ENCODE results near the gene UROD. TPM values are rescaled to one million over a fixed set of nuclear protein-coding genes. Genes with fewer than 3 reads are reported as not detected.

The UROD gene
- total RNA-seq, 1 experiment from 2014 or later, result 54.3 TPM

- no peaks in the 10 kb centered on the region for H3K36me3 Mint-ChIP-seq (ENCODE audit: insufficient read depth, unreplicated experiment)
- H3K9me3 Mint-ChIP-seq (ENCODE audit: unreplicated experiment), result no peaks in the 10 kb centered on the region
- ChIA-PET POLR2A (no interaction called here), CTCF (no interaction called here)
- no peak overlapping the region for H3K4me3 ChIP-seq (ENCODE audit: low read depth, low read length)
- H3K27me3 ChIP-seq (replicated peaks; ENCODE audit: control insufficient read depth, insufficient read depth, low read length), result no peaks in the 10 kb centered on the region
- DNase-seq, result no peak
- H3K4me1 ChIP-seq, result no peaks in the 10 kb centered on the region
- H3K4me3 Mint-ChIP-seq (ENCODE audit: unreplicated experiment), result no peak overlapping the region
- no peak overlapping the region for H3K27ac Mint-ChIP-seq (ENCODE audit: unreplicated experiment)
- no TSS peak for BruUV-seq (replicated peaks)
- no peaks in the 10 kb centered on the region for H3K27me3 Mint-ChIP-seq (ENCODE audit: insufficient read depth, unreplicated experiment)
- no peaks in the 10 kb centered on the region for H3K4me1 Mint-ChIP-seq (ENCODE audit: low read depth, unreplicated experiment)
- no peaks in the 10 kb centered on the region for H3K9me3 ChIP-seq
- intact Hi-C loops (cut with micrococcal nuclease; ENCODE audit: unreplicated experiment), result no loop called here
- H3K36me3 ChIP-seq (ENCODE audit: control insufficient read depth, insufficient read depth, low read length), result no peaks in the 10 kb centered on the region
- TF ChIP-seq, protein P1, sequence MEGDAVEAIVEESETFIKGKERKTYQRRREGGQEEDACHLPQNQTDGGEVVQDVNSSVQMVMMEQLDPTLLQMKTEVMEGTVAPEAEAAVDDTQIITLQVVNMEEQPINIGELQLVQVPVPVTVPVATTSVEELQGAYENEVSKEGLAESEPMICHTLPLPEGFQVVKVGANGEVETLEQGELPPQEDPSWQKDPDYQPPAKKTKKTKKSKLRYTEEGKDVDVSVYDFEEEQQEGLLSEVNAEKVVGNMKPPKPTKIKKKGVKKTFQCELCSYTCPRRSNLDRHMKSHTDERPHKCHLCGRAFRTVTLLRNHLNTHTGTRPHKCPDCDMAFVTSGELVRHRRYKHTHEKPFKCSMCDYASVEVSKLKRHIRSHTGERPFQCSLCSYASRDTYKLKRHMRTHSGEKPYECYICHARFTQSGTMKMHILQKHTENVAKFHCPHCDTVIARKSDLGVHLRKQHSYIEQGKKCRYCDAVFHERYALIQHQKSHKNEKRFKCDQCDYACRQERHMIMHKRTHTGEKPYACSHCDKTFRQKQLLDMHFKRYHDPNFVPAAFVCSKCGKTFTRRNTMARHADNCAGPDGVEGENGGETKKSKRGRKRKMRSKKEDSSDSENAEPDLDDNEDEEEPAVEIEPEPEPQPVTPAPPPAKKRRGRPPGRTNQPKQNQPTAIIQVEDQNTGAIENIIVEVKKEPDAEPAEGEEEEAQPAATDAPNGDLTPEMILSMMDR (IDR thresholded peaks at IDR 0.05; ENCODE audit: insufficient read depth in 1 of 2, low read depth in 1 of 2, low read length in 1 of 2, severe bottlenecking in 1 of 2, unreplicated experiment in 1 of 2), result no peak
These were observed 26.2 kb downstream of the UROD start for GRCh38 chr1:45038240-45038639.

DNA sequence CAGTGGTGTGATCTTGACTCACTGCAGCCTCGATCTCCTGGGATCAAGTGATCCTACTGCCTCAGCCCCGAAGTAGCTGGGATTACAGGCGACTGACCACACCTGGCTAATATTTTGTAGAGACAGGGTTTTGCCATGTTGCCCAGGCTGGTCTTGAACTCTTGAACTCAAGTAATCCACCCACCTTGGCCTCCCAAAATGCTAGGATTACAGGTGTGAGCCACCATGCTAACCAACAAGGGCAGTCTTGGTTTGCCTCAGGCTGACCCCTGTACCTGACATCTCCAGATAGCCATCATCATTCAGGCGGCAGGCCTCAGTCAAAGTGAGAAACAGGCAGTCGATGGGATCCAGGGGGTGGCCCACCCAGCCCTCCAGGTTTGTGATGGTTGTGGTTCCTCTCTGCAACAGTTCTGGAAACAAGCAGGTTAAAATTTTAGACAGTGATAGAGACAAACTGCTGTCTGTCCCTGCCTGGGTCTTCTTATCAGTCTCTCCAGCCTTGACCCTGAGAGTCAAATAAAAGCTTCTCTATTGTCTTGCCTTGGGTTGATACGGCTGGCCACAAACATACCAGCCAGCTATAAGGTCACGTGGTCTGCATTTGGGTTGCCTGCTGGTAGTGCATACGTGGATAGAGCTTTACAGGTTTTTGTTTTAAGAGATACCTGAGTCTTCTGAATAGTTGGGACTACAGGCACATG, 26.8 kb downstream of the UROD start:
- no peaks in the 10 kb centered on the region for H3K9me3 Mint-ChIP-seq (ENCODE audit: unreplicated experiment)
- CTCF ChIA-PET, result no interaction called here

GRCh38 chr1:45040297-45040696, 28.2 kb downstream of the UROD start:
- no TSS peak for BruUV-seq (replicated peaks)
- TF ChIP-seq, protein P1 (IDR thresholded peaks at IDR 0.05; ENCODE audit: insufficient read depth in 1 of 2, low read depth in 1 of 2, low read length in 1 of 2, severe bottlenecking in 1 of 2, unreplicated experiment in 1 of 2), result no peak
- intact Hi-C loops (cut with micrococcal nuclease; ENCODE audit: unreplicated experiment), result no loop called here
- H3K36me3 ChIP-seq (ENCODE audit: control insufficient read depth, insufficient read depth, low read length), result no peaks in the 10 kb centered on the region
- CTCF ChIA-PET, result no interaction called here
- H3K4me3 Mint-ChIP-seq (ENCODE audit: unreplicated experiment), result no peak overlapping the region
- no peak for DNase-seq
- no peaks in the 10 kb centered on the region for H3K36me3 Mint-ChIP-seq (ENCODE audit: insufficient read depth, unreplicated experiment)
- H3K27ac Mint-ChIP-seq (ENCODE audit: unreplicated experiment), result no peak overlapping the region
- H3K9me3 ChIP-seq, result no peaks in the 10 kb centered on the region
- H3K4me1 ChIP-seq, result no peaks in the 10 kb centered on the region
- H3K27me3 ChIP-seq (replicated peaks; ENCODE audit: control insufficient read depth, insufficient read depth, low read length), result no peaks in the 10 kb centered on the region
- no peaks in the 10 kb centered on the region for H3K4me1 Mint-ChIP-seq (ENCODE audit: low read depth, unreplicated experiment)
- H3K4me3 ChIP-seq (ENCODE audit: low read depth, low read length), result no peak overlapping the region
- POLR2A ChIA-PET, result no interaction called here
- H3K9me3 Mint-ChIP-seq (ENCODE audit: unreplicated experiment), result no peaks in the 10 kb centered on the region
- H3K27me3 Mint-ChIP-seq (ENCODE audit: insufficient read depth, unreplicated experiment), result no peaks in the 10 kb centered on the region

More for the DNA sequence above, 26.8 kb downstream of the UROD start:
- no peak overlapping the region for H3K4me3 Mint-ChIP-seq (ENCODE audit: unreplicated experiment)
- H3K36me3 ChIP-seq (ENCODE audit: control insufficient read depth, insufficient read depth, low read length), result no peaks in the 10 kb centered on the region
- no peaks in the 10 kb centered on the region for H3K4me1 ChIP-seq
- no peak overlapping the region for H3K4me3 ChIP-seq (ENCODE audit: low read depth, low read length)
- H3K36me3 Mint-ChIP-seq (ENCODE audit: insufficient read depth, unreplicated experiment), result no peaks in the 10 kb centered on the region
- no TSS peak for BruUV-seq (replicated peaks)
- no peaks in the 10 kb centered on the region for H3K9me3 ChIP-seq
- no peak for DNase-seq
- H3K4me1 Mint-ChIP-seq (ENCODE audit: low read depth, unreplicated experiment), result no peaks in the 10 kb centered on the region
- intact Hi-C loops (cut with micrococcal nuclease; ENCODE audit: unreplicated experiment), result no loop called here
- no peak overlapping the region for H3K27ac Mint-ChIP-seq (ENCODE audit: unreplicated experiment)
- H3K27me3 ChIP-seq (replicated peaks; ENCODE audit: control insufficient read depth, insufficient read depth, low read length), result no peaks in the 10 kb centered on the region
- TF ChIP-seq, protein P1 (IDR thresholded peaks at IDR 0.05; ENCODE audit: insufficient read depth in 1 of 2, low read depth in 1 of 2, low read length in 1 of 2, severe bottlenecking in 1 of 2, unreplicated experiment in 1 of 2), result no peak
- H3K27me3 Mint-ChIP-seq (ENCODE audit: insufficient read depth, unreplicated experiment), result no peaks in the 10 kb centered on the region
- POLR2A ChIA-PET, result no interaction called here

Data from Caco-2 (cell line).